ENCODE data around the gene IL32.

Gene IL32

GRCh38 chr16:3094289-3095027 lies 29.0 kb downstream of the IL32 start:
- ATAC-seq = peak; percentile 76 to 77

GRCh38 chr16:3095869-3096268 lies 30.4 kb downstream of the IL32 start:
- peak; percentile 63 to 66 for ATAC-seq

DNA sequence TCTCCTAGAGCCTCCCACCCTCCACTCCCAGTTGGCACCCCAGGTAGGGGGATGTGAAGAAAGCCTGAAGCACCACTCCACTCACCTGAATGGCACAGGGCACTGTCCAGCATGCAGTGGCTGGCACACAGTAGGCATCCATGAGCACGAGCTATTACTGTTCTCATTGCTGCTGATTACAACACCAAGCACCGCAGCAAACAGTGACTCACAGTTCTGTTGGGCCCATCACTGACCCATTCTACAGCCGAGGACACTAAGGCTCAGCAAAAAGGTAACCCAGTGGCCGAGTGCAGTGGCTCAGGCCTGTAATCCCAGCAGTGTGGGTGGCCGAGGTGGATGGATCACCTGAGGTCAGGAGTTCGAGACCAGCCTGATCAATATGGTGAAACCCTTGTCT lies 30.9 kb downstream of the IL32 start:
- ATAC-seq = no peak

GRCh38 chr16:3097266-3097665 lies 31.8 kb downstream of the IL32 start:
- ATAC-seq = no peak

GRCh38 chr16:3098459-3099394 lies 33.3 kb downstream of the IL32 start, which contains the start of gene ZSCAN10:
Gene ZSCAN10 (minus strand): TSS chr16:3099294. CDS start chr16:3092937, 6,357 bp downstream.
- no peak for ATAC-seq

DNA sequence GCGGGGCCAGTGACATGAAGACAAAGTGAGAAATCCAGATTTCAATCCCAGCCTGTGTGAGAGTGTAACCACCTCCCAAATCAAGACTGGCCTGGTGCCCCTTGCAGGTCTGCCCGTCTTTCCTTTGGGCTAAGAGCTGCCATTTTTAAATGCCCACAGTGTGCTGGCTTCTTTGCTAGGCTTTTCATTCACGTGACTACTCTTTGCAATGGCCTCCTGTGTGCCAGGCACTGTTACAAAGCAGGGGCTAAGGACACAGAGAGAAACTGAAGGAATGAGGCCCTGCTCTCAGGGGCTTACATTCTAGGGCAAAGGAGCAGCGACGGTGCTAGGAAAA lies 33.9 kb downstream of the IL32 start:
- ATAC-seq = no peak

DNA sequence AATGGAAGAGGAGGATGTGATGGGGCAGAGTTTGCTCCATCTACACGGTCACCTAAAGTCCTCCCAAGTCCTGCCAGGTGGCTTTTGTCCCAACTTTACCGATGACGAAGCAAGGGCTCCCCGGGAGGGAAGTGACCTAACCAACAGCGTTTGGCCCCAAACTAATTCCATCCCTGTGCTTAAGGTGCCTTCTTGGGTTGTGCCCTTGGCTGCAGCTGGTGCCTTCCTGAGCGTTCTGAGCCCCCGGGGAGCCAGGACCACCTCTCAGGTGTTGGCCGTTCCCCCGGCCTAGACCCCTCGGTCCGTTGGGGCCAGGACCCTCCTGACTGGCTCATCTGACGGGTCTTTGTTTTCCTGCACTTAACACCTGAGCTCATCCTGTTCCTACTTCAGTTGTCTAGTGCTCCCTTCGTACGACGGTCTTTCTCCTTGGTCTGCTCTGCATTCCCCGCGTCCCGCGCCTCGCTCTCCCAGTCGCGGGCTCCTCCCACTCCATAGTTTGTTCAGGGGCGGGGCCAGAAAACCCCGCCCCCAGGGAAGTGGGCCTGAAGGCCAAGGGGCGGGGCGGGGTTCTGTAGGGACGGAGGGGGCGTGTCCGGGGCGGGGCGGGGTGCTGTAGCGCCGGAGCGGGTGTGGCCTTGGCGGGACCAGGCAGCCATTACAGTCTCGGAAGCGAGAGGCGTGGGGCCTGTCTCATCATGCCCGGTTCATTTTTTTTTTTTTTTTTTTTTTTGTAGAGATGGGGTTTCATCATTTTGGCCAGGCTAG lies 34.5 kb downstream of the IL32 start:
- peak; percentile 86 to 87 for ATAC-seq

- ATAC-seq = peak in 1 of 2 donors; percentile 18
Measured at GRCh38 chr16:3101018-3101840, 35.8 kb downstream of the IL32 start.

DNA sequence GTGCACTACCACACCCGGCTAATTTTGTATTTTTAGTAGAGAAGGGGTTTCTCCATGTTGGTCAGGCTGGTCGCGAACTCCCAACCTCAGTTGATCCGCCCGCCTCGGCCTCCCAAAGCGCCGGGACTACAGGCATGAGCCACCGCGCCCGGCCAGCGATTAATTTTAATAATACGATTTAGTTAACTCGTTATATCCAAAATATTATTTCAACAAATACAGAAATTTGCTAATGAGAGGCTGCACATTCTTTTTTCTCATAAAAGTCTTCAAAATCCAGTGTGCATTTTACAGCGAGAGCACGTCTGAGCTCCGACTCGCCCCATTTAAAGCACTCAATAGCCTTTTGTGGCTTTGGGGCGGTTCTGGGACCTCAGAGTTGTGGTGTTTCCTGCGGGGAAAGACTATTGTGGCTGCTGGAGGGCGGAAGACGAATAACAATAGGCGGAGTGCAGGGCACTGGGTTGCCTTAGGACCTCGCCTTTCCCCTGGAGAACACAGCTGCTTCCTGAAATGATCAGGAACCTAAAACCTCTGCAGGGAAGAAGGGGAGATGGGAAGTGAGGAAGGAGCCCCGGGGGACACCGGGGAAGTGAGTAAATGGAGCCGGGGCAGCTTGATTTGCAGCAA lies 36.5 kb downstream of the IL32 start:
- ATAC-seq = no peak

GRCh38 chr16:3106205-3106928 lies 40.9 kb downstream of the IL32 start:
- peak; percentile 92 to 93 for ATAC-seq

GRCh38 chr16:3112058-3112880 lies 46.8 kb downstream of the IL32 start, which contains the start of gene ZNF205:
Gene ZNF205 (plus strand): TSS chr16:3112586. CDS start chr16:3113431, 845 bp downstream.
- no peak for ATAC-seq

DNA sequence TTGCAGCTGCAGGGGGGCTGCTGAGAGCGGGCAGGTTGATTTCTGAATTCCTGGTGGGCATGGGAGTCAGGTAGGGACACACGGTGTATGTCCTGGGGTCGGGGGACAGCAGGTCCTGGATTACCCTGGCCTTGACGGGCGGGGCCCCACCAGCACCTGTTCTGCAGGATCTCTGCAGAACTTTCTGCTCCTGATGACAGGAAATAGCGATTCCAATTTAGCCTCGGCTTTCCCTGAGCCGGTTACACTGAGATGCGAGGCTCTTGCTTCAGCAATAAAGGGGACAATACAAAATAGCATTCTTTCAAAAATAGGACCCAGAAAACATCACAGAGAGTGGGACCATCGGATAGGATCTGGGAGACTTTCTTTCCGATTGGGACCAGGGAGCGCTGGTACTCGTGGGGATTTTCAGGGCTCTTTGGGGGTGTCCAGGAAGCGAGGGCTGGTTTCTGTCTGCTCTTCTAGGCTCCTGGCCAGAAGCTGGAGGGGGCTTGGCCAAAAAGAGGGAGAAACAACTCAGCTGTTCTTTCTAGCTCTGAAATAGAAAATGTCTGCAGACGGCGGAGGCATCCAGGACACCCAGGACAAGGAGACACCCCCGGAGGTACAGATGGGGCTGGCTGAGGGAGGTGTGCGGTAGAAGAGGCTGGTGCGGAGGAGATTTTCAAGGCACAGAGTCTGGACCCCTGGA lies 47.6 kb downstream of the IL32 start:
- no peak for ATAC-seq

GRCh38 chr16:3113765-3114479 lies 48.5 kb downstream of the IL32 start:
- ATAC-seq = no peak

GRCh38 chr16:3115003-3115402 lies 49.6 kb downstream of the IL32 start:
- ATAC-seq = no peak

DNA sequence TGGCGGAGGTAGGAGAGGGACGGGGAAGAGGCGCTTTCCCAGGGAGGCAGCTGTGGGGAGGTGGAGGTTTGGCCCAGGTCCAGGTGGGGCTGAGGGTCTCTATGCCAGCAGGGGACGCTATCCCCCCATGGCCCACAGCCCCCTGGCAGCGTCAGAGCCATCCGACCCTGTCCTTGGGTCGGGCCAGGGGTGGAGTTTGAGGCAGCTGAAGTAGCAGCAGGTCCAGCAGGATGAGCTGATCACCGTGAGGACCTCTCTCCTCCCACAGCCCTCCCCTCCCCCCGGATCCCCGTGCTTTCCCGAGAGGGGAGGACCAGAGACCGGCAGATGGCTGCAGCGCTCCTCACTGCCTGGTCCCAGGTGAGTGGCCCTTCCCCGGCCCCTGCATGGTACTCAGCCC lies 50.1 kb downstream of the IL32 start:
- no peak for ATAC-seq

DNA sequence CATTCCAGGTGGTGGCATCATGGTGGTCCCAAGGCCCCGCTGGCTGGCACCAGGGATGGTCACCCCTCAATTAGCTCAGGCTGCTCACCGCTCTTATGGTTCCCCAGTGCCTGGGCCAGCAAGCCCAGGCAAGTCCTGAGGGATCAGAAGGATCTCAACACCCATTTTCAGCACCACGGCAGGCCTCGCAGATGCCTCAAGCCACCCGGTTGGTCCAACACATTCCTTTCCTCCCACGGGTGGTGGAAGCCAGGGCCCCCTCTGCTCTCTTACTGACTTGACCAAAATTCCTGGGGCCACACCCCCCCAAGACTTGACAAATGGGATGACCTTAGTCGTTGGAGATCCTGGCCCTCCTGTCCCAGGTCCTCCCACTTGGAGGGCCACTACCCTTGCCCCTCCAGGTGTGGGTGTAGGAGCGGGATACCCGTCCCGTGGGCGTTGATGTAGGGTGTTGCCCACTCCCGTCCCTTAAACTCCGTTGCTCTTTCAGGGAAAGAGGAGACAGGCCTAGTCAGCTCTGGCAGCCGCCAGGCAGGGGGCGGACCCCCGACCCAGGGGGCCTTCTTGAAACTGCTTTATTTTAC lies 52.9 kb downstream of the IL32 start:
- no peak for ATAC-seq

DNA sequence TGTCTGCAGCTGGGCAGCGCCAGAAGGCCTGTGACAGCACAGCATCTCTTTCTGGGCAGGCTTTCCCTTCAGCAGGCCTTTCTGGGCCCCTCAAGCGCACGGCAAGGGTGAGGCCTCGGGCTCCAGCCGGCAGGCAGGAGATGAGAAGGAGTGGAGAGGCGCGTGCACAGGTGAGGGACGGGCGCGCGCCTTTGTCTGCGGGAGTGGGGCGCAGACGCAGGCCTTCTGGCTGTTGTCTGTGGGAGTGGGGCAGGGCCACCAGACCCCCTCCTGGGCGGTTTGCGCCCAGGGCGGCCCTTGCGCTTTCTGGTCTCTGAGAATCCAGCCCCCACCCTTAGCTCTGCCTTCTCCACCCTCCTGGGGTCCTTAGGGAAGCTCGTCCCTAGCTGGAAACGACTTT lies 53.4 kb downstream of the IL32 start:
- no peak for ATAC-seq

Data from activated CD4-positive, CD25-positive, alpha-beta regulatory T cell treated with anti-CD3 and anti-CD28 coated beads, Interleukin-2, amount 50 U/mL, for 24 hours (primary cell).